Neuronal stem cell (in vitro differentiated cells): ENCODE measurements around the gene NETO2.

Source experiments
- DNase-seq: peaks from one replicate; pipeline ENCODE4 v3.0.0-alpha.2; 2013; ENCODE audit warnings: low spot score
- H2AFZ ChIP-seq: one replicate; pipeline ENCODE4 v1.6.1; 2013; ENCODE audit warnings: mild to moderate bottlenecking, low read length, inconsistent platforms
- H2AK5ac ChIP-seq: 2 replicates; pipeline ENCODE4 v1.6.1; 2013; ENCODE audit warnings: low read depth, mild to moderate bottlenecking, inconsistent platforms, low read length, moderate library complexity, mixed read lengths
- H2BK120ac ChIP-seq: 2 replicates; pipeline ENCODE4 v1.6.1; 2013; ENCODE audit warnings: low read depth, mild to moderate bottlenecking, inconsistent platforms, low read length, moderate library complexity, mixed read lengths
- H2BK12ac ChIP-seq: one replicate; pipeline ENCODE4 v1.6.1; 2013; ENCODE audit warnings: low read length, inconsistent platforms
- H2BK15ac ChIP-seq: 2 replicates; pipeline ENCODE4 v1.6.1; 2013; ENCODE audit warnings: mild to moderate bottlenecking, low read length, inconsistent platforms, mixed read lengths
- H2BK5ac ChIP-seq: one replicate; pipeline ENCODE4 v1.6.1; 2013; ENCODE audit warnings: inconsistent platforms, mild to moderate bottlenecking, low read length, moderate library complexity
- H3K14ac ChIP-seq: one replicate; pipeline ENCODE4 v1.6.1; 2013; ENCODE audit warnings: low read length, inconsistent platforms
- H3K18ac ChIP-seq: 2 replicates; pipeline ENCODE4 v1.6.1; 2013; ENCODE audit warnings: low read length, inconsistent platforms
- H3K23ac ChIP-seq: 2 replicates; pipeline ENCODE4 v1.6.1; 2013; ENCODE audit warnings: low read depth, mild to moderate bottlenecking, mixed read lengths, low read length, inconsistent platforms; ENCODE audit not compliant: poor library complexity
- H3K27ac ChIP-seq: replicated peaks from 3 replicates; pipeline ENCODE4 v1.5.1; 2013; ENCODE audit warnings: low read length, inconsistent platforms
- H3K27me3 ChIP-seq, 3 experiments: 2 replicates each; pipeline ENCODE4 v1.6.1; 2013; ENCODE audit warnings: low read length in 3 of 3, mild to moderate bottlenecking in 2 of 3, inconsistent platforms in 1 of 3, low read depth in 1 of 3, mixed read lengths in 1 of 3, moderate library complexity in 1 of 3; ENCODE audit not compliant: control insufficient read depth in 3 of 3, insufficient read depth in 3 of 3
- H3K36me3 ChIP-seq, 2 donors: replicated peaks in 1 of 2; 2 replicates each; pipeline ENCODE4 v1.6.1; 2013; ENCODE audit warnings: low read length in 2 of 2; ENCODE audit not compliant: control insufficient read depth in 2 of 2, insufficient read depth in 2 of 2
- H3K4ac ChIP-seq: 2 replicates; pipeline ENCODE4 v1.6.1; 2013; ENCODE audit warnings: inconsistent platforms, mild to moderate bottlenecking, low read length, moderate library complexity
- H3K4me1 ChIP-seq, 2 donors: 1 replicate in 1 of 2; 2 replicates in 1 of 2; pipeline ENCODE4 v1.6.1; 2013; ENCODE audit warnings: low read length in 2 of 2, low read depth in 1 of 2; ENCODE audit not compliant: control insufficient read depth in 2 of 2, insufficient read depth in 1 of 2
- H3K4me2 ChIP-seq: one replicate; pipeline ENCODE4 v1.6.1; 2013; ENCODE audit warnings: mild to moderate bottlenecking, low read length, inconsistent platforms; ENCODE audit not compliant: insufficient read depth, poor library complexity, severe bottlenecking
- H3K4me3 ChIP-seq, 2 donors: 2 replicates each; pipeline ENCODE4 v1.5.1; 2013; ENCODE audit warnings: low read length in 2 of 2, mild to moderate bottlenecking in 2 of 2, inconsistent platforms in 1 of 2, moderate library complexity in 1 of 2
- H3K79me1 ChIP-seq: one replicate; pipeline ENCODE4 v1.6.1; 2013; ENCODE audit warnings: low read depth, mild to moderate bottlenecking, inconsistent platforms, low read length, moderate library complexity
- H3K9ac ChIP-seq: one replicate; pipeline ENCODE4 v1.6.1; 2013; ENCODE audit warnings: mild to moderate bottlenecking, low read depth, low read length, inconsistent platforms; ENCODE audit not compliant: poor library complexity
- H3K9me3 ChIP-seq, 2 donors: replicated peaks in 1 of 2; 2 replicates each; pipeline versions ENCODE3 to v1.6.1; 2013; ENCODE audit warnings: low read length in 2 of 2, mild to moderate bottlenecking in 2 of 2, inconsistent platforms in 1 of 2, low read depth in 1 of 2, mixed read lengths in 1 of 2, moderate library complexity in 1 of 2; ENCODE audit not compliant: control insufficient read depth in 2 of 2, insufficient read depth in 1 of 2
- H4K8ac ChIP-seq: one replicate; pipeline ENCODE4 v1.6.1; 2013; ENCODE audit warnings: low read depth, mild to moderate bottlenecking, inconsistent platforms, low read length, moderate library complexity
- H4K91ac ChIP-seq: one replicate; pipeline ENCODE4 v1.6.1; 2013; ENCODE audit warnings: low read length, low read depth, mild to moderate bottlenecking, inconsistent platforms; ENCODE audit not compliant: poor library complexity
- WGBS, 2 donors: extraction: QIAGEN DNeasy Blood & Tissue Kit; methylation state at CpG; one replicate each; pipeline ENCODE4 v1.1.7; 2013; ENCODE audit warnings: missing lambda C conversion rate in 2 of 2, mixed read lengths in 1 of 2; ENCODE audit not compliant: insufficient read length in 2 of 2, insufficient replicate concordance in 1 of 2; ENCODE audit errors: extremely low coverage in 2 of 2; 5-methylcytosine and 5-hydroxymethylcytosine counted together

NETO2 gene

DNA sequence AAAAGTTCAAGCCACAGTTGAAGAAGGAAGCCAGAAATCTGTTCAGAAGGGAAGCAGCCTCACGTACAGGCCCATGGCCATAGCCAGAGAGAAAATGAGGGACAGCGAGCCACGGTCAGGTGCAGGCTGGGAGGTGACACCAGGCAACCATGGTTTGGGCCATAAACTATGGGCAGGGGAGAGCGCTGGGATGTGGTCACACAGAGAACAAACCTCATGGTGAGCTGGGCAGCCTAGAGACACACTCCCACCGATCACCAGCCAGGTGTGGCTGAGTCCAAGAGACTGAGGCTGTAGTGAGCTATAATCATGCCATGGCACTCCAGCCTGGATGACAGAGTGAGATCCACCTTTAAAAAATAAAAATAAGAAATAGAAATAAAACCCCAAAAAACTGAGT is 76.5 kb downstream of the NETO2 start:
- WGBS, 2 donors = no CpG with 5 or more reads among the region's 5 CpGs
- H4K8ac ChIP-seq = no peak overlapping the region

GRCh38 chr16:47065766-47066688 is 77.7 kb downstream of the NETO2 start:
- no peak overlapping the region for H4K91ac ChIP-seq
- H4K8ac ChIP-seq = no peak overlapping the region
- H3K14ac ChIP-seq = no peak overlapping the region
- H3K23ac ChIP-seq = no peak overlapping the region
- no peak overlapping the region for H2BK15ac ChIP-seq
- H2BK120ac ChIP-seq = no peak overlapping the region
- H2BK12ac ChIP-seq = no peak overlapping the region
- H3K9ac ChIP-seq = no peak overlapping the region
- H3K36me3 ChIP-seq = no peaks in the 10 kb centered on the region
- H2BK5ac ChIP-seq = no peak overlapping the region
- no peak overlapping the region for H3K27ac ChIP-seq
- no peak overlapping the region for H3K18ac ChIP-seq
- H2AK5ac ChIP-seq = no peak overlapping the region
- H2AFZ ChIP-seq = no peak overlapping the region
- no peak overlapping the region for H3K4me3 ChIP-seq
- no peak overlapping the region for H3K4ac ChIP-seq
- H3K9me3 ChIP-seq = peaks cover 0 to 2% of the 10 kb centered on the region in 2 donors
- H3K4me1 ChIP-seq = peaks cover 0 to 6% of the 10 kb centered on the region in 2 donors
- no peaks in the 10 kb centered on the region for H3K79me1 ChIP-seq
- no peak overlapping the region for H3K4me2 ChIP-seq
- no CpG with 5 or more reads among the region's 13 CpGs for WGBS, 2 donors
- DNase-seq = no peak
- peaks cover 0 to 34% (median 0%) of the 10 kb centered on the region in 3 experiments for H3K27me3 ChIP-seq

More for the DNA sequence above, 76.5 kb downstream of the NETO2 start:
- no peak overlapping the region for H3K27ac ChIP-seq
- no peak overlapping the region for H3K4me3 ChIP-seq
- DNase-seq = no peak
- no peak overlapping the region for H2AK5ac ChIP-seq
- H3K18ac ChIP-seq = no peak overlapping the region
- no peak overlapping the region for H4K91ac ChIP-seq
- peaks cover 0 to 3% of the 10 kb centered on the region in 2 donors for H3K4me1 ChIP-seq
- H3K14ac ChIP-seq = no peak overlapping the region
- no peaks in the 10 kb centered on the region for H3K36me3 ChIP-seq
- peaks cover 0 to 34% (median 0%) of the 10 kb centered on the region in 3 experiments for H3K27me3 ChIP-seq
- peaks cover under 1 to 3% of the 10 kb centered on the region in 2 donors for H3K9me3 ChIP-seq
- no peak overlapping the region for H2AFZ ChIP-seq
- no peak overlapping the region for H2BK5ac ChIP-seq
- H3K4me2 ChIP-seq = no peak overlapping the region
- H3K4ac ChIP-seq = no peak overlapping the region
- H2BK12ac ChIP-seq = no peak overlapping the region
- H3K23ac ChIP-seq = no peak overlapping the region
- no peak overlapping the region for H3K9ac ChIP-seq
- H3K79me1 ChIP-seq = no peaks in the 10 kb centered on the region
- H2BK120ac ChIP-seq = no peak overlapping the region
- no peak overlapping the region for H2BK15ac ChIP-seq

DNA sequence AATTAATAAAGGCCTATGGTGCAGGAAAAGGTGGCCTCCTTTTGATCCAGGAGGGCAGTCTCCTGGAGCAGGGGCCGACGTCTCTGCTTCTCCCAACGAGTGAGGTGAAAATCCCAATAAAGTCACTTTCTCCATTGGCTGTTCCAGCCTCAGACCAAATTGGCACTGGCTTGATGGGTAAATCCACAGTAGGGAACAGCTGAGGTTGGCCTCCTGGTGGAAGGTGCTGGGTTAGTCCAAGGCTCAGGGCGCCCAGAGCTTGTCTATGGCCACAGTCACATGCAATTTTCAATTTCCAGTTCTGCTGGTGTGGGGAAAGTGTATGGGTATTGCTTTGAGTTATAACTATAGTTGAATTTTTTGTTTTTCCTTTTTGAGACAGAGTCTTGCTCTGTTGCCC is 79.0 kb downstream of the NETO2 start:
- Histone ChIP-seq H4K8ac (no peak overlapping the region), H2AK5ac (no peak overlapping the region), H3K14ac (no peak overlapping the region), H3K27ac (no peak overlapping the region), H3K36me3 (no peaks in the 10 kb centered on the region), H2BK12ac (no peak overlapping the region), H2BK15ac (no peak overlapping the region), H3K18ac (no peak overlapping the region), H3K9ac (no peak overlapping the region), H3K4me1 (peaks cover 0 to 7% of the 10 kb centered on the region in 2 donors), H3K4ac (no peak overlapping the region), H3K27me3 (peaks cover 0 to 29% (median 0%) of the 10 kb centered on the region in 3 experiments), H3K79me1 (no peaks in the 10 kb centered on the region), H3K4me3 (no peak overlapping the region), H3K4me2 (no peak overlapping the region), H4K91ac (no peak overlapping the region), H2AFZ (no peak overlapping the region), H2BK5ac (no peak overlapping the region), H3K9me3 (peaks cover 0 to 2% of the 10 kb centered on the region in 2 donors), H2BK120ac (no peak overlapping the region), H3K23ac (no peak overlapping the region)
- DNase-seq = no peak
- no CpG with 5 or more reads among the region's 4 CpGs for WGBS, 2 donors

DNA sequence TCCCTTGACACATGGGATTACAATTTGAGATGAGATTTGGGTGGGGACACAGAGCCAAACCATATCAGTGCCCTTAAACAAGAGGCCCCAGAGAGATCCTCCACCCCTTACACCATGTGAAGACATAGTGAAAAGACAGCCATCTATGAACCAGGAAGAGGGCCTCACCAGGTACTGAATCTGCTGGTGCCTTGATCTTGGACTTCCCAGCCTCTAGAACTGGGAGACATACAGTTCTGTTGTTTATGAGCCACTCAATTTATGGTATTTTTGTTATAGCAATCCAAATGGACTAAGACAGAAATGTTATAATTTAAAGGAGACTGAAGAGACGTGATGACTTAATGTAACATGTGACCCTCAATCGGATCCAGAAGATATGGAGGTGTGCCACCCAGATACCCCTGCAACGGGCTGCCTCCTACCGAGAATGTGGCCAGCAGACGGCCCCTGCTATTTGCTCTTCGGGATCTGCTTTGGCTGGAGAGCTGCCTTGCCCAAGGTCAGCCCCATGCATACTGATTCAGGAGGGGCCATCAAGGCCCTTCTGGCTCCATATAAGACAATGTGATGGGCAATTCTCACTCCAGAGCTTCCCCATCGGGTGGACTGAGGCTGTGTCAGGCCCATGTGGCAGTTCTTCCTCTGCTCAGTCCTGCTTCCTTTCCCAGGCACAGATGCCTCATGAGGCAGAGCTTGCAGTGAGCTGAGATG is 80.6 kb downstream of the NETO2 start:
- Histone ChIP-seq H2AK5ac (no peak overlapping the region), H2BK5ac (no peak overlapping the region), H3K9ac (no peak overlapping the region), H3K4me1 (peaks cover 0 to 7% of the 10 kb centered on the region in 2 donors), H3K4me3 (no peak overlapping the region), H2BK12ac (no peak overlapping the region), H4K91ac (no peak overlapping the region), H3K18ac (no peak overlapping the region), H3K27ac (no peak overlapping the region), H3K4me2 (no peak overlapping the region), H2AFZ (no peak overlapping the region), H3K23ac (no peak overlapping the region), H4K8ac (no peak overlapping the region), H3K4ac (no peak overlapping the region), H3K36me3 (no peaks in the 10 kb centered on the region), H3K14ac (no peak overlapping the region), H3K9me3 (peaks cover 0 to 2% of the 10 kb centered on the region in 2 donors), H2BK120ac (no peak overlapping the region), H3K79me1 (no peaks in the 10 kb centered on the region), H3K27me3 (peaks cover 0 to 23% (median 0%) of the 10 kb centered on the region in 3 experiments), H2BK15ac (no peak overlapping the region)
- no peak for DNase-seq
- WGBS, 2 donors = no CpG with 5 or more reads among the region's 7 CpGs
